Stimulated activated effector memory CD8-positive, alpha-beta T cell treated with anti-CD3 and anti-CD28 coated beads, Interleukin-12 subunit alpha, Interleukin-12 subunit beta, amount 100 ng/mL, for 72 hours (primary cell): ENCODE data around the gene NEGR1.

Source experiments
- ATAC-seq: fragments of 150-1000 bp; cut with Tn5 transposase; 2 replicates; pipeline ENCODE4 v1.10.0; 2021
- DNase-seq, 2 donors: peaks; one replicate each; pipeline ENCODE4 v3.0.0; 2021 to 2022; ENCODE audit warnings: low spot score in 2 of 2
- H3K27ac Mint-ChIP-seq: one replicate; pipeline ENCODE4 v1.8.0; 2022; ENCODE audit warnings: mild to moderate bottlenecking, mixed read lengths
- H3K36me3 Mint-ChIP-seq: one replicate; pipeline ENCODE4 v1.8.0; 2022; ENCODE audit warnings: mild to moderate bottlenecking, mixed read lengths
- H3K4me1 Mint-ChIP-seq: one replicate; pipeline ENCODE4 v1.8.0; 2022; ENCODE audit warnings: mixed read lengths
- H3K4me3 Mint-ChIP-seq: one replicate; pipeline ENCODE4 v1.8.0; 2022; ENCODE audit warnings: mild to moderate bottlenecking, mixed read lengths
- H3K9me3 Mint-ChIP-seq: one replicate; pipeline ENCODE4 v1.8.0; 2022; ENCODE audit warnings: mixed read lengths

Gene NEGR1

DNA sequence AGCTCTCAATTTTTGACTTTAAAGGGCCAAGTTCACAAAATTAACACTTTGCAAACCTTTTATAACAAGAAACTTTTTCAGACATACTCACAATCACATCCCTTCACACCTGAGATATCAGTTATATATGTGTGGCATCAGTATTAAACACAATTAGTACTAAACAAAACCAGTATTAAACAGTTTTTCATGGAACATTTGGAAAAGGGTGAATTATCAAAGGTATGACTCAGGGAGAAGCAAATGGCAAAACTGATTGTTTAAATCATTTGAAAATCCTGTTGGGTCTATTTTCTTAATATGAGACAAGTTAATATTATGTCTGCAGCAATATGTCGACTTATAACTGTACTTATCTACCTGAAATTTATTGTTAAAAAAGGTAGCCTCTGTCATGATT is 587.3 kb downstream of the NEGR1 start:
- Mint-ChIP-seq H3K27ac (no peak overlapping the region), H3K36me3 (no peaks in the 10 kb centered on the region), H3K4me3 (no peak overlapping the region), H3K9me3 (peaks cover 18% of the 10 kb centered on the region), H3K4me1 (no peaks in the 10 kb centered on the region)
- ATAC-seq, result no peak
- no peak for DNase-seq

DNA sequence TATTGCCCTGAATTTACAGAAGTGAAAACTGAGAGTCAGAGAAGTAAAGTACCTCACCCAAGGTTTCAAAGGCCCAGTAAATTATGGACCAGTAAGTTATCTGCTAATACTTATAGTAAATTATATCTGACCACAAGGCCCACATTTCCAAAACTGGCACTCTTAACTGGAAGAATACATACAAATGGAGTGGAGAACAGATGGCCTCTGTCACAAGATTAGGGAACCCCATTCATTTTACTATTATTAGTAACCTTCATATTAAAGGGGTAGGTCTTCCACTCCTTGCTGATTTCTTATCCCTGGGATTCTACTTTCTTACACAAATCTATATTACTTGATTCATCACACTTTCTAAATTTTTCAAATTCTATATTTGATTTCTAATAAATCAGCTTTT is 588.8 kb downstream of the NEGR1 start:
- DNase-seq (no peak), ATAC-seq (no peak)
- Mint-ChIP-seq H3K4me1 (no peaks in the 10 kb centered on the region), H3K36me3 (no peaks in the 10 kb centered on the region), H3K4me3 (no peak overlapping the region), H3K9me3 (peaks cover 18% of the 10 kb centered on the region), H3K27ac (no peak overlapping the region)

DNA sequence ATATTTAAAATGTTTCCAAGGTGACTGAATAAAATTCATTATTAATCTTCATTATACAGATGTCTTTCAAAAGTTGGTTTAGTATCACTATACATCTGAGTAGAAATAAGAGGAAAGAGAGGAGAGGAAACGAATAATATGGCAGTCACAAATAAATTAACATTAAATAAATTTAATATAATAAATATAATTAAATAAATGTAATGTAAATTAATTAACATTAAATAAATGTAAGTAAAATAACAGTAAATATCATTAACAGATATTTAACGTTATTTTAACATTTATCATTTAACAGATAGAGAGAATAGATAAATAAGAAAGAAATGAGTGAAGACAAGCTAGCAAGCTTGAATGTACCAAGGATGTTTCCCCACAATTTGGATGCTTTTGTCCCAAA is 592.7 kb downstream of the NEGR1 start:
- Mint-ChIP-seq H3K4me1 (no peaks in the 10 kb centered on the region), H3K9me3 (peaks cover 12% of the 10 kb centered on the region), H3K36me3 (no peaks in the 10 kb centered on the region), H3K27ac (no peak overlapping the region), H3K4me3 (no peak overlapping the region)
- ATAC-seq (no peak), DNase-seq (no peak)

DNA sequence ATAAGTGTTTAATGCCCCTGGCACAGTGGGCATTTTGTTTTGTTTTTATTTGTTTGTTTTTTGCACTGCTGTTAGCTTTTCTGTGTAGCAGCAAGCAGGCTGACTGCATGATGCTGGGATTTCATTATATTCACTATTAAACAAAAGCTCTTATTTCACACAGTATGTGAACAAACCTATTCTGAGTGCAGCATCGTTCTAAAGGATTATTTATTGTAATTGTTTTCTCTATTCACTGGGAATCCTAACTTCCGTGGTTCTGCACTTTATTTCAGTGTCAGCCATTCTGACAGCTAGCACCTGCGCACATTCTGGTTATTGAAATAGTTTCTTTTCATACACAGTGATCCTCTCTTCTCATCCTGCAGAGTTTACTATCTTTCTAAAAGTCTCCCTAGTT is 595.0 kb downstream of the NEGR1 start:
- DNase-seq (no peak), ATAC-seq (no peak)
- Mint-ChIP-seq H3K36me3 (no peaks in the 10 kb centered on the region), H3K27ac (no peak overlapping the region), H3K9me3 (peaks cover 12% of the 10 kb centered on the region), H3K4me1 (no peaks in the 10 kb centered on the region), H3K4me3 (no peak overlapping the region)

DNA sequence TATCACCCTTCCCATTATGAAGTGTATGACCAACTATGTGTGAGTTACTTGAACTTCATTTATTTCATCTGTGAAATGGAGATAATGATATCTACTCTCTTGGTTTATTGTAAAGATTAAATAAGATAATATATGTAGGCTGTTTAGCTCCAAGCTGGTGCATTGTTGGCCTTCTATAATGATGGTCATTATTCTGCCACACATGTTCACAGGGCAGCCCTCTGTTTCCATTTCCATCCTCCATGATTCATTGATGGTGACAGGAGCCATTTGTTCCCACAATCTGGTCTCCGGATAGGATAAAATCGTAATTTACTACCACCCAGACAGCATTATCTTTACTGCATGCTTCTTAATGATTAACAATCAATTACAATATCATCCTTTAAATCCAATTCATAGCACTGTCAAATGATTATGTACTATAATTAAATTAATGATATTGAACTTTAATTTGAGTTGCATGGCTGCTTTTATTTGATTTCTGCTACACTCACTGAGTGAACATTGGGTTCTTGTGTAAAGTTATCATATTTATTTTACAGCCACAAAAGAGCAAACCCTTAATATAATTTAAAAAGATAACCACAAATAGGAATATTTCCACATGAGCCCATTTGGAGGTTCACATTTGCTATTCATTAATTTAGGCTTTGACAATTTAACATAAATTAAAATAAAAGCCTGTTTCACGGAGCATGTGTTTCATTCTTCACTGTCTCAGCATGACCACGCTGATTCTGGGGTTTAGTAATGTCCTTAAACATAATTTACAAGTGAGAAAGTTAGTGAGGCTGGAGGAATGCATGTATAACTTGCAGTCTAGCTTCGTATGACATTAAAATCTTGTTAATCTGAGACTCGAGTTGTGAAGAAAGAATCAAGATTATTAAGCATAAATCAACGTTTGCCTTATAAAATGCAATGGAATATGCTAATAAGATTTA is 605.1 kb downstream of the NEGR1 start:
- DNase-seq, result no peak
- no peaks in the 10 kb centered on the region for H3K4me1 Mint-ChIP-seq
- H3K36me3 Mint-ChIP-seq, result no peaks in the 10 kb centered on the region
- H3K4me3 Mint-ChIP-seq, result no peak overlapping the region
- ATAC-seq, result no peak
- H3K27ac Mint-ChIP-seq, result no peak overlapping the region
- H3K9me3 Mint-ChIP-seq, result peaks cover 24% of the 10 kb centered on the region

DNA sequence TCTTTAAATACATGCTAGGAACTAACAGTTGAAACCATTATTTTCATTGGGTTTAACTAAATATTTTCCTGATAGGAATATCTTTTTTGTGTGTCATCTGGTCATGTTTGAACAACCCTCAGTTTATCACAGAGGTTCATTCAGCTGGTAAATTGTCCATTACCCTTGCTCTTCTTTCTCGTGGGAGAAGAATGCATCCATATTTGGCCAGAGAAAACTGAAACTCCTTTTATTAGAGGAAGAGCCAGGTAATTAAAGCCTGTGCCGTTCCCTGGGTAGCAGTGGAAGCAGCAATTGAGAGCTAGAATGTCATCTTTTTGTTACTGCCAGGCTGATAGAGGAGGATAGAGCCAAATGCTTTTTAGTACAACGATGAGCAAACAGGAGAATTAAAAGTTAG is 614.3 kb downstream of the NEGR1 start:
- no peak overlapping the region for H3K27ac Mint-ChIP-seq
- peaks cover 9% of the 10 kb centered on the region for H3K9me3 Mint-ChIP-seq
- no peak overlapping the region for H3K4me3 Mint-ChIP-seq
- H3K4me1 Mint-ChIP-seq, result no peaks in the 10 kb centered on the region
- no peak for ATAC-seq
- no peaks in the 10 kb centered on the region for H3K36me3 Mint-ChIP-seq
- DNase-seq, result no peak

DNA sequence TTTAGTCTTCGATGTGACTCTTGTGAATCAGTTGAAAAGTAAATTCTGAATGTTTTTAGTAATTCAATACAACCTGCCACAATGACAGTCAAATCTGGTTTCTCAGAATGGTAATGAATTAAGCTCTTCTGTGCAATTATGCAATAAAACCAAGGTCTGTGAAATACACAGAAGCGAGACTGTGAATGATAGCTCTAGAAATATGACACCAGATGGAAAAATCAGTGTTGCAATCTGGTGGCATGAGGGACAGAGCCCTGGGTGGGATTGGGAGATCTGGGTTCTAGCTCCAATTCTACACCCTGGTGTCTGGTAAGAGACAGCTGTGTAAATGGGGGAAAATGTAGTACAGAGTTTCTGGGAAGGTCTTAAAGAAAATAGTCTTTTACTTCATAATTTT is 615.1 kb downstream of the NEGR1 start:
- DNase-seq (no peak), ATAC-seq (no peak)
- Mint-ChIP-seq H3K36me3 (no peaks in the 10 kb centered on the region), H3K9me3 (peaks cover 9% of the 10 kb centered on the region), H3K27ac (no peak overlapping the region), H3K4me1 (no peaks in the 10 kb centered on the region), H3K4me3 (no peak overlapping the region)

DNA sequence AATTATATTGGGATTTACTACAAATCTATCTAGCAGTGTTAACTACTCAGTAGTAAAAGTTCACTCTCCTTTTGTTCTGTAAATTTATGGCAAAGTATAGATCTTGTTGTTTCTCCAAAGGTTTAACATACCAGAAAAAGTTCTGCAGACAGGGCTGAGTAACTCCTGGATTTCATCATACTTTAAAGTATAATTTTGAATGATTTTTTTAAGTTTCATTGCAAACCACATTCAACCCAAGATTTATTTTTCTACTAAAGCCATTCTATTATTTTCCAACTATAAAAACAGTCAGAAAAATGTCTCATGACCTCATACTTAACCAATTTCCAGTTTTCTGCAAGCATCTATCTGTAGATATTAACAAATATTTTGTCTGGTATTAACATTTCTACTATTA is 615.7 kb downstream of the NEGR1 start:
- Mint-ChIP-seq H3K27ac (no peak overlapping the region), H3K9me3 (peaks cover 9% of the 10 kb centered on the region), H3K4me1 (no peaks in the 10 kb centered on the region), H3K4me3 (no peak overlapping the region), H3K36me3 (no peaks in the 10 kb centered on the region)
- DNase-seq (no peak), ATAC-seq (no peak)

DNA sequence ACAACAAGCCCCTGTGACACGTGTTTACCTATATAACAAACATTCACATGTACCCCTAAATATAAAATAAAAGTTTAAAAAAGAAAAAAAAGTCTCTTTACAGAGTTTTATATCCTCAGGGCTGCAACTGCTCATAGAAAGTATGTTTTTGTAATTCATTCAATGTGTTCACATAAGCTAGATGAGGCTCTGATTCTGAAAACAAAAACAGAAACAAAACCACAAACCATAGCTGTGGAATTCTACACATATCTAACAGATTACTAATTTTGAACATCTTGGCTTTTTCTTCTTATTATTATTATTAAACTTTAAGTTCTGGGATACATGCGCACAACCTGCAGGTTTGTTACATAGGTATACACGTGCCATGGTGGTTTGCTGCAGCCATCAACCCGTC is 621.9 kb downstream of the NEGR1 start:
- DNase-seq, result no peak
- H3K27ac Mint-ChIP-seq, result no peak overlapping the region
- H3K9me3 Mint-ChIP-seq, result peaks cover 8% of the 10 kb centered on the region
- ATAC-seq, result no peak
- H3K4me3 Mint-ChIP-seq, result no peak overlapping the region
- H3K36me3 Mint-ChIP-seq, result no peaks in the 10 kb centered on the region
- no peaks in the 10 kb centered on the region for H3K4me1 Mint-ChIP-seq

DNA sequence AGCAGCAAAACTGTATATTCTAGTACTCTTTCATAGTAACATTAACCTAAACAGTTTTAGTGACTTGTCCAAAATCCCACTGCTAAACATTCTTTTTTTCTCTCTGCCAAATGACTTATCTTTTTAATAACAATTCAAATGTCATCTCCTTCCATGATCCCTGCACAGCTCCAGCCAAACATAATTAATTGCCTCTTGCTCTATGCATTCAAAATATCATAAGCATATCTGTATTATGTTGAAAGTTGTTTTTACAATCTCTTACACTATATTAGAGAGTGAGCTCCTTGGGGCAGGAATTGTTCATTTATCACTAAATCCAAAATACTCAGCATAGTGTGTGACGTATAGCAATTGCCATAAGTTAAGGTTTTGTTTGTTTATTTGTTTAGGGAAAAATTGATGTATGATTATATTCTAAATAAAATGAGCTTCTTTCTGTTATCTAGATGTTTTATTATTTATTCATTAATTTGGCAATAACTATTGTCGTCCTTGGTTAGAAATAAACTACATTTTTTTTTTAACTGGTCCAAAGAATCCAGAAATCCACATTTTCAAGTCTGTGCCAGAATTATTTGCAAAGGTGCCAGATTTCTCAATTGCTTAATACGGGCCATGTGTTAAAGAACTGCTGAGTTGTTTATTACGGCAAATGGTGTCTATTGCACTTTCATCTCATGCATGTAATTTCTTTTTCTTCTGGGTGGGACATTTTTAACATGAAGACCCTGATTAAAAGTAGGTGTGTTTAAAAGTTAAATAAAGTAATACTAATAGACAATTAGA is 624.3 kb downstream of the NEGR1 start:
- Mint-ChIP-seq H3K9me3 (peaks cover 8% of the 10 kb centered on the region), H3K27ac (no peak overlapping the region)

DNA sequence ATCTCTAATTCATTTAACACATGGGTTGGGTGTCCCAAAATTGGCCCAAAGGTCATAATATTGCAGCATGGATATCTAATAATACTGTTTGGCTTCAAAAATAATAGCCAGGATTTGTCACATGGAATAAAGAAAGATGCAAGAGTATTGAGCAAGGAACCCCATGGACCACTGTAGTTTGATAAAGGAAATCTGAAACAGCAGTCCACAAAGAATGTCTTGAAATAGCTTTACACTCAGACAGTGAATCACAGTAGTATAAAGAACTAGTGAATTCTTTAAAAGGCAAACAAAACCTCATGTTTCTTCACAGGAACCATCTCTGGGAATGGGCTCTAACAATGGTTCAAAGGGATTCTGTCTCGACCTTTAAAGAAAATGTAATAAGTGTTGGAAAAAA is 625.4 kb downstream of the NEGR1 start:
- ATAC-seq (no peak), DNase-seq (no peak)
- H3K27ac Mint-ChIP-seq, result no peak overlapping the region
- H3K9me3 Mint-ChIP-seq, result peaks cover 11% of the 10 kb centered on the region
- no peaks in the 10 kb centered on the region for H3K4me1 Mint-ChIP-seq
- no peaks in the 10 kb centered on the region for H3K36me3 Mint-ChIP-seq
- H3K4me3 Mint-ChIP-seq, result no peak overlapping the region

More for the DNA sequence above, 624.3 kb downstream of the NEGR1 start:
- no peak for DNase-seq
- Mint-ChIP-seq H3K36me3 (no peaks in the 10 kb centered on the region), H3K4me1 (no peaks in the 10 kb centered on the region), H3K4me3 (no peak overlapping the region)
- ATAC-seq, result no peak

DNA sequence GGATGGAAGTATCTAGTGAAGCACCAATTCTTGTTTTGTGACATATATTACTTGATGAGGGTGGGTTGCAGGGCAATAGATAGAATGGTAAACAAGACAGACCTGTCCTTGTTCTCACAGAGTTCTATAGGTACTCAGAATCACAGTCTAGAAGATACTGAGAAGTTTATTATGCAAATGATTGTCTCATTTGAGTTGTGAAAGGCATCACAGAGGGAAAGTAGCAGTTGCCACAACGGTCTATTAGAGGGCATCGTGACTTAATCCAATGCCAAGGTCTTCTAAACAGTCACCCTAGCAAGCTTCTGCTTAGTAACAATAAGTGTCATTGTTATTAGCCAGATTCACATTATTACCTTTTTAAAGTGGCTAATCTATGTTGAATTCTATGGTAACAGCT is 626.7 kb downstream of the NEGR1 start:
- no peaks in the 10 kb centered on the region for H3K4me1 Mint-ChIP-seq
- DNase-seq, result no peak
- H3K9me3 Mint-ChIP-seq, result peaks cover 14% of the 10 kb centered on the region
- no peak overlapping the region for H3K27ac Mint-ChIP-seq
- no peak for ATAC-seq
- no peak overlapping the region for H3K4me3 Mint-ChIP-seq
- H3K36me3 Mint-ChIP-seq, result no peaks in the 10 kb centered on the region

DNA sequence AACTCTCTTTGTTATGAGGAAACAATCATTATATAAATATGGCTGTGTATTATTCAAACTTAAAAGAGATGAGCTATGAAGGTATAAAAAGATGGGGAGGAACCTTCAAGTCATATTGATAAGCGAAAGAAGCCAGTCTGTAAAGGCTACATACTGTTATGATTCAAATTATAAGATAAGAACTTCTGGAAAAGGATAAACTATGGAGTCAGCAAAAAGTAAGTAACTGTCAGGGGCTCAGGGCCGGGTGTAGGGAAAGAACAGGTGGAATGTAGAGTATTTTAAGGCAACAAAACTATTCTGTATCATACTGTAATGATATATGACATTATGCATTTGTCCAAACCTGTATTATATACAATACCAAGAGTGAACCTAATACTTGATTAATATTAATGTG is 628.4 kb downstream of the NEGR1 start:
- Mint-ChIP-seq H3K27ac (no peak overlapping the region), H3K9me3 (peaks cover 6% of the 10 kb centered on the region), H3K4me1 (no peaks in the 10 kb centered on the region), H3K4me3 (no peak overlapping the region), H3K36me3 (no peaks in the 10 kb centered on the region)
- no peak for ATAC-seq
- no peak for DNase-seq

DNA sequence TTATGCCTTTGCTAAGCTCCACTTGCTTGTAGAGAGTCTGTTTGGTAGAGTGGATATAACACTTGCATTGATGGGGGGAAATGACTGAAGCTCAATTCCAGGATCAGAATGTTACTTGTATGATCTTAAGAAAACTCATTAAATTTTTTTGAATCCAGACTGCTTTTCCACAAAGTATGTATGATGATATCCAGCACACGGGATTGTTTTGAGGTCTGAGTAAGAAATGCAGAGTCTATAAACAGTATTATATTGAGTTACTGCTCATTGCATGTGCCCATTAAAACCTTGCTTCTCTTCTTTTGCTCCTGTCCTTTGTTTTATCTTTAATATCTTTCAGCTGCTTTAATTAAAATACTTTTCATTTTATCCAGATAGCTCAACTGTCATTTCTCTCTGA is 631.1 kb downstream of the NEGR1 start:
- Mint-ChIP-seq H3K4me1 (no peaks in the 10 kb centered on the region), H3K27ac (no peak overlapping the region), H3K9me3 (peaks cover 9% of the 10 kb centered on the region), H3K4me3 (no peak overlapping the region), H3K36me3 (no peaks in the 10 kb centered on the region)
- DNase-seq, result no peak
- no peak for ATAC-seq

DNA sequence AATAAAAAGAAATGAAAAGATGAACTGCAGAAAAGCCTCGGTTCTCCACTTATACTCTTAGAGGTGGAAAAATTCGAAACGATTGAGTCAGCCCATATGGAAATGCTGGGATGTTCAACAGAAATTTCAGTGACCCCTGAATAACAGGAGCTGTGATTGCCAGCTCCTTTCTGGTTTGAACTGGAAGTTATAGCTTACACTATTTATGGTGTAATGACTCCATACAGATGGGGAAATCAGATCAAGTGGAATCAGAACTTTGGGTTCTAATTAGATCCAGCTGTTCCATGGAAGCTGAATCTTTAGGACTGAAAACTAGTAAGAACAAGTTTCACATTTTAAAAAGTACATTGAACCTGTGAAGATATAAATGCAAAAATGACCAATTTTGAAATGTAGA is 632.2 kb downstream of the NEGR1 start:
- H3K27ac Mint-ChIP-seq, result no peak overlapping the region
- no peak for DNase-seq
- H3K9me3 Mint-ChIP-seq, result peaks cover 9% of the 10 kb centered on the region
- H3K36me3 Mint-ChIP-seq, result no peaks in the 10 kb centered on the region
- no peak overlapping the region for H3K4me3 Mint-ChIP-seq
- no peak for ATAC-seq
- H3K4me1 Mint-ChIP-seq, result no peaks in the 10 kb centered on the region

DNA sequence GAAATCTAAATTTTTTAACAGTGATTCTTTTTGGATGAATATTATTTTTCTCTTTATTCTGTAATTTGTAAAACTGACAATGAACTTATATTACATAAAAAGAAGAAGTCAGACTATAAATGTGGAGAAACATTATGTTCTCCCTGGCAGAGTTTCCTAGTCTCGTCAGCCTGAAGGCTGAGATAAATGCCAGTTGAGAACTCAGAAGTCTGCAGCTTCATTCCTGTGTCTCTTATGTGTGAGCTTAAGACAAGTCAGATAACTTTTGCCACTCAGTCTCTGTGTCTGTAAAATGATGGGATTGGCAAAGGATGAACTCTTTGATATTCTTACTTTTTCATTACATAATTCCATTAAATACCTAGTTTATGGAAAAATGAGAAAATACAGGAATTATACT is 632.7 kb downstream of the NEGR1 start:
- ATAC-seq (no peak), DNase-seq (no peak)
- Mint-ChIP-seq H3K27ac (no peak overlapping the region), H3K4me1 (no peaks in the 10 kb centered on the region), H3K4me3 (no peak overlapping the region), H3K9me3 (peaks cover 9% of the 10 kb centered on the region), H3K36me3 (no peaks in the 10 kb centered on the region)
